NCI-H446 (cell line): Measurements from ENCODE around the gene COL5A2.

Experiments used
- DNase-seq, 2 experiments: peaks; one replicate each; lab custom pipeline; 2025; lab: John Stamatoyannopoulos, UW

Gene COL5A2

GRCh38 chr2:189147989-189148388 is 31.6 kb downstream of the COL5A2 start:
- DNase-seq, result no peak

GRCh38 chr2:189147361-189147760 is 32.2 kb downstream of the COL5A2 start:
- no peak for DNase-seq

GRCh38 chr2:189146553-189146952 is 33.0 kb downstream of the COL5A2 start:
- DNase-seq, result no peak

- no peak for DNase-seq
Measured at GRCh38 chr2:189144700-189145211, 34.8 kb downstream of the COL5A2 start.

GRCh38 chr2:189143925-189144324 is 35.6 kb downstream of the COL5A2 start:
- DNase-seq, result no peak

- DNase-seq, result peak in 1 of 2 experiments; percentile 64
Measured at GRCh38 chr2:189142893-189143759, 36.4 kb downstream of the COL5A2 start.

- no peak for DNase-seq
Measured at GRCh38 chr2:189138800-189139199, 40.8 kb downstream of the COL5A2 start.

- DNase-seq, result no peak
Measured at GRCh38 chr2:189137519-189137918, 42.0 kb downstream of the COL5A2 start.

- no peak for DNase-seq
Measured at GRCh38 chr2:189134485-189134884, 45.1 kb downstream of the COL5A2 start.

- no peak for DNase-seq
Measured at GRCh38 chr2:189131991-189132390, 47.6 kb downstream of the COL5A2 start.

- DNase-seq, result no peak
Measured at GRCh38 chr2:189129971-189130370, 49.6 kb downstream of the COL5A2 start.

- DNase-seq, result no peak
Measured at GRCh38 chr2:189128970-189129369, 50.6 kb downstream of the COL5A2 start.

- no peak for DNase-seq
Measured at GRCh38 chr2:189127756-189128155, 51.8 kb downstream of the COL5A2 start.

- DNase-seq, result no peak
Measured at GRCh38 chr2:189125195-189125594, 54.4 kb downstream of the COL5A2 start.

- no peak for DNase-seq
Measured at GRCh38 chr2:189124175-189124574, 55.4 kb downstream of the COL5A2 start.

GRCh38 chr2:189118386-189118785 is 61.2 kb downstream of the COL5A2 start:
- no peak for DNase-seq

- DNase-seq, result no peak
Measured at GRCh38 chr2:189116979-189117378, 62.6 kb downstream of the COL5A2 start.

- no peak for DNase-seq
Measured at GRCh38 chr2:189116087-189116486, 63.5 kb downstream of the COL5A2 start.

- peak; percentile 2 to 16 for DNase-seq
Measured at GRCh38 chr2:189115126-189115525, 64.4 kb downstream of the COL5A2 start.

GRCh38 chr2:189113963-189114362 is 65.6 kb downstream of the COL5A2 start:
- no peak for DNase-seq

- DNase-seq, result no peak
Measured at GRCh38 chr2:189111063-189111715, 68.4 kb downstream of the COL5A2 start.

GRCh38 chr2:189109921-189110397 is 69.6 kb downstream of the COL5A2 start:
- DNase-seq, result no peak

- no peak for DNase-seq
Measured at GRCh38 chr2:189104934-189105333, 74.6 kb downstream of the COL5A2 start.
